Airway epithelial cell (primary cell): Measurements from ENCODE around the gene SP7. TPM values are rescaled to one million over a fixed set of nuclear protein-coding genes. Genes with fewer than 3 reads are reported as not detected.

Experiments used
- total RNA-seq: library from RNA; depleted of rRNA; stranded (reverse); fragments of >200 nt; gene quantifications from 2 replicates; pipeline ENCODE4 v1.2.3, GENCODE V29; 2015

SP7 gene
- not detected in 2 replicates for total RNA-seq

GRCh38 chr12:53336181-53336681 lies at the start of gene SP7:
Gene SP7 (minus strand): TSS chr12:53336354. CDS start chr12:53335646, 708 bp downstream.

GRCh38 chr12:53380104-53380793 lies 44.1 kb upstream of the SP7 start, which contains the start of gene SP1:
Gene SP1 (plus strand): TSS chr12:53380176. CDS start chr12:53380292, 116 bp downstream.

GRCh38 chr12:53299454-53300180 lies 36.5 kb downstream of the SP7 start, which contains the start of gene MYG1:
Gene MYG1 (plus strand): TSS chr12:53299695. CDS start chr12:53299738, 43 bp downstream.

GRCh38 chr12:53295070-53295890 lies 40.9 kb downstream of the SP7 start, which contains the start of gene PFDN5:
Gene PFDN5 (plus strand): TSS chr12:53295542. CDS start chr12:53295568, 26 bp downstream.

Other genes starting within 250 kb of the SP7 start
- 256 and 257 TPM in 2 replicates for gene IGFBP6, start 238.7 kb downstream of the SP7 start, total RNA-seq
- 0.07 TPM in 1 of 2 replicates, not detected in the other for gene SOAT2, start 232.9 kb downstream of the SP7 start, total RNA-seq
- 4.1 and 5.5 TPM in 2 replicates for gene ZNF740, start 155.6 kb downstream of the SP7 start, total RNA-seq
- 5.3 and 13.3 TPM in 2 replicates for gene CSAD, start 155.4 kb downstream of the SP7 start, total RNA-seq
- gene ITGB7, start 129.1 kb downstream of the SP7 start, total RNA-seq, result 4.7 and 5.2 TPM in 2 replicates
- 84.2 and 108 TPM in 2 replicates for gene RARG, start 104.1 kb downstream of the SP7 start, total RNA-seq
- gene ESPL1, start 68.1 kb downstream of the SP7 start, total RNA-seq, result 9.4 and 12.3 TPM in 2 replicates
- 359 and 451 TPM in 2 replicates for gene PFDN5, start 40.8 kb downstream of the SP7 start, total RNA-seq
- 45.6 and 46.0 TPM in 2 replicates for gene MYG1, start 36.7 kb downstream of the SP7 start, total RNA-seq
- gene AAAS, start 14.7 kb downstream of the SP7 start, total RNA-seq, result 81.3 and 86.2 TPM in 2 replicates
- gene SP1, start 43.8 kb upstream of the SP7 start, total RNA-seq, result 20.7 and 32.2 TPM in 2 replicates
- gene AMHR2, start 87.5 kb upstream of the SP7 start, total RNA-seq, result not detected in 2 replicates
- 111 and 112 TPM in 2 replicates for gene PRR13, start 105.4 kb upstream of the SP7 start, total RNA-seq
- 105 and 155 TPM in 2 replicates for gene PCBP2, start 115.7 kb upstream of the SP7 start, total RNA-seq
- gene MAP3K12, start 163.1 kb upstream of the SP7 start, total RNA-seq, result 11.1 and 13.4 TPM in 2 replicates
- gene TARBP2, start 164.9 kb upstream of the SP7 start, total RNA-seq, result 46.5 and 52.2 TPM in 2 replicates
- gene NPFF, start 171.1 kb upstream of the SP7 start, total RNA-seq, result not detected in 2 replicates